Prostate gland (tissue), 2 donors: ENCODE measurements around the gene UBE3D.

ENCODE experiments used
- POLR2A ChIP-seq: fragments of 450-650 bp; IDR thresholded peaks from one replicate; pipeline ENCODE4 v1.6.1; 2016; ENCODE audit warnings: antibody characterized with exemption, mild to moderate bottlenecking
- POLR2AphosphoS5 ChIP-seq: sonication (generic); formaldehyde crosslinking; IDR thresholded peaks from one replicate; pipeline ENCODE4 v1.6.1; 2017; ENCODE audit warnings: antibody characterized with exemption
- TF ChIP-seq, protein P1 (sequence below), 4 experiments: fragments of 200-600 bp in 2 of 4; fragments of 450-650 bp in 2 of 4; sonication (generic) in 2 of 4; IDR thresholded peaks; 1 replicate in 3 of 4; 2 replicates in 1 of 4; pipeline ENCODE4 v1.5.1; 2016 to 2019; ENCODE audit warnings: antibody characterized with exemption in 4 of 4, mild to moderate bottlenecking in 2 of 4, moderate library complexity in 2 of 4

DNA sequence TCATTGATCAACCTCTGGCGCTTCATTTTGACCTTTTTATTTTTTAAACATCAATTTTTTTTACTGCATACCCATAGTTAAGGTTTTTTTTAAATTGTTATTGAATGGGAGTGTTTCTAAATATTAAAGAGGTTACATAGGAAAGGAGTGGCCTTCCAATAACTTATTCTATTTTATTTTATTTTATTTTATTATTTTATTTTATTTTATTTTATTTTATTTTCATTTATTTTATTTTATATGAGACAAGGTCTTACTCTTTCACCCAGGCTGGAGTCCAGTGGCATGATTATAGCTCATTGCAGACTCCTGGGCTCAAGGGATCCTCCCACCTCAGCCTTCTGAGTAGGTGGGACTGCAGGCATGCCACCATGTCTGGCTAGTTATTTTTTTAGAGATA is 32.0 kb upstream of the UBE3D start:
- TF ChIP-seq POLR2A (no peak), POLR2AphosphoS5 (no peak)
- TF ChIP-seq, protein P1, sequence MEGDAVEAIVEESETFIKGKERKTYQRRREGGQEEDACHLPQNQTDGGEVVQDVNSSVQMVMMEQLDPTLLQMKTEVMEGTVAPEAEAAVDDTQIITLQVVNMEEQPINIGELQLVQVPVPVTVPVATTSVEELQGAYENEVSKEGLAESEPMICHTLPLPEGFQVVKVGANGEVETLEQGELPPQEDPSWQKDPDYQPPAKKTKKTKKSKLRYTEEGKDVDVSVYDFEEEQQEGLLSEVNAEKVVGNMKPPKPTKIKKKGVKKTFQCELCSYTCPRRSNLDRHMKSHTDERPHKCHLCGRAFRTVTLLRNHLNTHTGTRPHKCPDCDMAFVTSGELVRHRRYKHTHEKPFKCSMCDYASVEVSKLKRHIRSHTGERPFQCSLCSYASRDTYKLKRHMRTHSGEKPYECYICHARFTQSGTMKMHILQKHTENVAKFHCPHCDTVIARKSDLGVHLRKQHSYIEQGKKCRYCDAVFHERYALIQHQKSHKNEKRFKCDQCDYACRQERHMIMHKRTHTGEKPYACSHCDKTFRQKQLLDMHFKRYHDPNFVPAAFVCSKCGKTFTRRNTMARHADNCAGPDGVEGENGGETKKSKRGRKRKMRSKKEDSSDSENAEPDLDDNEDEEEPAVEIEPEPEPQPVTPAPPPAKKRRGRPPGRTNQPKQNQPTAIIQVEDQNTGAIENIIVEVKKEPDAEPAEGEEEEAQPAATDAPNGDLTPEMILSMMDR (IDR thresholded peaks at IDR 0.05) = no peak
